Measurements from ENCODE around the gene MYO1A.

MYO1A gene

GRCh38 chr12:57089271-57090245, 39.6 kb upstream of the MYO1A start (continued):
- TF ChIP-seq ZNF692 (tag by site-specific recombination; IDR thresholded peaks at IDR 0.05), result peak; percentile 15; the same call in 1 of the 2 replicates
- TF ChIP-seq ZFP41 (tag by site-specific recombination; IDR thresholded peaks at IDR 0.05; ENCODE audit: borderline replicate concordance), result no peak
- TF ChIP-seq ZNF292 (tag by site-specific recombination; IDR thresholded peaks at IDR 0.05; ENCODE audit: borderline replicate concordance, low read depth), result no peak
- TF ChIP-seq ZEB2 (tag by site-specific recombination; IDR thresholded peaks at IDR 0.05), result peak; percentile 44; the same call in 1 of the 2 replicates
- TF ChIP-seq ZIC2 (tag by site-specific recombination; IDR thresholded peaks at IDR 0.05), result 0 out of 2 replicates have a peak, but pooled peaks have one; percentile 7
- no peak for TF ChIP-seq ZNF138 (tag by site-specific recombination; IDR thresholded peaks at IDR 0.05; ENCODE audit: borderline replicate concordance)
- no peak for TF ChIP-seq ZNF585B (tag by site-specific recombination; IDR thresholded peaks at IDR 0.05)
- no peak for TF ChIP-seq ZNF423 (tag by site-specific recombination; IDR thresholded peaks at IDR 0.05)
- peak; percentile 99 for TF ChIP-seq ZFHX2 (tag by site-specific recombination; conservative IDR thresholded peaks at IDR 0.05)
- peak; percentile 49; the same call in 1 of the 2 replicates for TF ChIP-seq IKZF3 (tag by site-specific recombination; IDR thresholded peaks at IDR 0.05)
- no peak for TF ChIP-seq HOXD13 (CRISPR knock-in tag; IDR thresholded peaks at IDR 0.05; ENCODE audit: borderline replicate concordance)
- TF ChIP-seq BCL11A (tag by site-specific recombination; IDR thresholded peaks at IDR 0.05; ENCODE audit: low read depth), result 0 out of 2 replicates have a peak, but pooled peaks have one; percentile 20
- no peak for TF ChIP-seq ZNF174 (tag by site-specific recombination; IDR thresholded peaks at IDR 0.05)
- TF ChIP-seq GLI4 (tag by site-specific recombination; IDR thresholded peaks at IDR 0.05), result no peak
- TF ChIP-seq WT1 (tag by site-specific recombination; IDR thresholded peaks at IDR 0.05), result peak; percentile 45
- TF ChIP-seq ZFP37 (tag by site-specific recombination; IDR thresholded peaks at IDR 0.05), result 0 out of 2 replicates have a peak, but pooled peaks have one; percentile 26
- no peak for TF ChIP-seq HOXA7 (CRISPR knock-in tag; IDR thresholded peaks at IDR 0.05; ENCODE audit: borderline replicate concordance)
- TF ChIP-seq KLF8 (tag by site-specific recombination; IDR thresholded peaks at IDR 0.05), result peak; percentile 8; the same call in 1 of the 2 replicates
- no peak; the same call in 1 of the 2 replicates for TF ChIP-seq ZNF146 (tag by site-specific recombination; IDR thresholded peaks at IDR 0.05)
- peak; percentile 78 for TF ChIP-seq GLIS2 (tag by site-specific recombination; IDR thresholded peaks at IDR 0.05)
- peak; percentile 64; the same call in 1 of the 2 replicates for TF ChIP-seq ZBTB48 (tag by site-specific recombination; IDR thresholded peaks at IDR 0.05)
- TF ChIP-seq SP7 (tag by site-specific recombination; IDR thresholded peaks at IDR 0.05), result peak; percentile 85
- no peak for TF ChIP-seq ZNF677 (tag by site-specific recombination; IDR thresholded peaks at IDR 0.05)
- TF ChIP-seq ZSCAN16 (tag by site-specific recombination; IDR thresholded peaks at IDR 0.05), result no peak
- TF ChIP-seq ZNF354C (tag by site-specific recombination; IDR thresholded peaks at IDR 0.05; ENCODE audit: borderline replicate concordance, low read depth), result no peak
- TF ChIP-seq ZNF776 (tag by site-specific recombination; IDR thresholded peaks at IDR 0.05; ENCODE audit: borderline replicate concordance), result no peak
- TF ChIP-seq ZBTB26 (tag by site-specific recombination; optimal IDR thresholded peaks at IDR 0.05), result no peak
- no peak for TF ChIP-seq ZNF324 (tag by site-specific recombination; IDR thresholded peaks at IDR 0.05)
- TF ChIP-seq ZNF280C (tag by site-specific recombination; IDR thresholded peaks at IDR 0.05), result no peak
- peak; percentile 97 for TF ChIP-seq PRDM10 (tag by site-specific recombination; IDR thresholded peaks at IDR 0.05)
- no peak for TF ChIP-seq ZNF561 (tag by site-specific recombination; IDR thresholded peaks at IDR 0.05; ENCODE audit: borderline replicate concordance)
- TF ChIP-seq FEZF1 (tag by site-specific recombination; IDR thresholded peaks at IDR 0.05), result peak; percentile 55; the same call in 1 of the 2 replicates

All from HEK293 (cell line).